ENCODE measurements around the gene NOL8.

Gene NOL8

DNA sequence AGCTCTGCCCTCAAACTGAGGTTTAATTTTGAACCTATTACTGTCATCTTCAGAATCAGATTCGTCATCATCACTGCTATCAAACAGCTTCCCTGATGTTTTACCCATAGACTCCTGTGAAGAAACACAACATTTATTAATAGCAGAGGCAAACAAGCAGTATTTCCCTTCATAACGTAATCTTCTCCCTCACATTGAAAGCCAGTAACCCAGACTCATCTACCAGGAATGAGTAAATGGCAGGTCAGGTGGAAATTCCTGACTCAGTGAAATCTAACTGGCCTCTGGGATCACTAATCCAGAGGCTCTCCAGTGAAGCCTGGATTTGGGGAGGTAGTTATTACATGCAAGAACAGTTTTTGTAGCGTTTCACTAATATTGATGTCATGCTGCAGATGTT is 14.6 kb downstream of the NOL8 start:
- no peak for DNase-seq

DNA sequence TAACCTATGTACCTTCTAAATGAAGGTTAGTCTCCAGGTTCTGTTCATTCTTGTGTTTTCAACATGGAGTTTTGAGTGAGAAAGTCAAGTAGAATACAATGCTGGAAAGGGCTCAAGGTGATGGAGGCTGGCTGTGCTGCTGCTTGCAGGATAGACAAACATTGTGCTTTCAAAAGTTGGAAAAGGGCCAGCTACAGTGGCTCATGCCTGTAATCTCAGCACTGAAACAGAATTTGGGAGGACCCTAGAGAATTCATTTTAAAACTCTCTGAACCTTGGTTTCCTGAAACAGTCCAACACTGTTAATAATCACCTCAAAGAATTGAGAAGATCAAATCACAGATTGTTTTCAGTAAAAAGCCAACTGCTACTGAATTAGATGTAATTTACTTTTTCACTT is 16.3 kb downstream of the NOL8 start:
- DNase-seq = no peak

DNA sequence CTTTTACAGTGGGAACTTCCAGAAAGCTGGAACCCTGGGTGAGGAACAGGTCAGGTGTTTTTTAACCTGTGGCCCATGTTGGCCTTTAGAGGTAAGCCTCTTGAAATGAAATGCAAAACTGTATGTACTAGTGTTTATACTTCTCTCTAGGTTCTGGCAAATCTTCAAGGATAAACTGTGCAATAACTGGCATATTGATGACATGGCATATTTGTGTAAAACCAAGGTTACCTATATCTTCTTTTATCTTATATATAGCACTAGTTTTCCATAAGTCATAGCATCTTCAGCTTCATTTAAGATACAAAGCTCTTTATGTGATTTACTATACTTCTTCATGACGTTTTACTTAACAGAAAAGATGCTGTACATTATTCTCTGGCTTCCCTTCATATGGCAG is 24.2 kb downstream of the NOL8 start:
- no peak for DNase-seq

DNA sequence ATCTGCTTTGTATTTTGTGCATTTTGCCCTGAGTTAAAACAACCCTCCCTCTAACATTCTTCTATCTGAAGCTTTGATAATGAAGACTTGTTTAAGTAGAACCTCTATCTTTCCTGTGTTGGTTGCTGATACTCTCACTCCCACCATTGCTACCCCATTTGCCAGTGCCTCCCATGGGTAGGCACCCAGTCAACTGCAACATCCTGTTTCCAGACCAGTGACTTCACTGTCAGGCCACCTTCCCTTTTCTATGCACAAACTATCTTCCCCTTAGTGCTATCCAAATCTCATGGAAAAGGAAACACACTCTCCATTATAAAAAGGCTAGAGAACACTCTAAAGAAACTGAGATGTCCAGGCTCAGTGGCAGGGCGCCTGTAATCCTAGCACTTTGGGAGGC is 26.0 kb downstream of the NOL8 start:
- DNase-seq = no peak

DNA sequence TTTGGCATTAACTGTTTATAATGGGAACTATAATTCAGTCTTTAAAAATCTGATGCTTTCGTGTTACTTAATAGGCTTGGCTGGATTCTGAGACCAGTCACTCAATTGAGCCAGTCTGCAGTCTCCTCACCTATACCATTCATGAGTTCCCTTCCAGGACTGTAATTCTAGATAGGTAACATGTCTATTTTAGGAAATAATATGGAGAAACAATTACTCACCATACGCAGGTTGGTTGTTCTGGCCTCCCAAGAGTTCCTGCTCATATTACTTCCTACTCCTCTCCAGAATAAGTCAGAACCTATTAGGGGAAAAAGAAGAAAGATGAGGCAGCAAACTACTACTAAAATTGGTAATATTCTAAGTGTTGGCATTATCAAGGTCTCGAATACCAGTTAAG is 27.1 kb downstream of the NOL8 start:
- no peak for DNase-seq

DNA sequence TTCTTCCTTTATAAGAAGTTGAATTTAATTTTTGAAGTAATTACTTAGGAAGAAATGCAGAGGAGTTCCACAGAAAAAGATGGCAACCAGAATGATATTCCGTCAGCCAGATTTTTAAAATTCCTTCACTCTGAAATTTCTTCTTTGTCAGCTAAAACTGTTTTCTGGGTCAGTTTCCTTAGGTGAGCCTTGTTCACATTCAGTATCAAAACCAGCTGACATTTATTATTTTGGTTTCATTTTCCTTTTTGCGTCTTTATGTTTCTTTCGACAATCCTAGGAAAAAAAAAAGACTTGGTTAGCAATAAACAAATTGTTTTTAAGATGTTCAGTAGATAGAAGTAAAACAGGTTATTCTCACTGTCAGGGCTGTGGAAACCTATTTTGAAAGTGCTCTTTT is 27.5 kb downstream of the NOL8 start:
- no peak for DNase-seq

DNA sequence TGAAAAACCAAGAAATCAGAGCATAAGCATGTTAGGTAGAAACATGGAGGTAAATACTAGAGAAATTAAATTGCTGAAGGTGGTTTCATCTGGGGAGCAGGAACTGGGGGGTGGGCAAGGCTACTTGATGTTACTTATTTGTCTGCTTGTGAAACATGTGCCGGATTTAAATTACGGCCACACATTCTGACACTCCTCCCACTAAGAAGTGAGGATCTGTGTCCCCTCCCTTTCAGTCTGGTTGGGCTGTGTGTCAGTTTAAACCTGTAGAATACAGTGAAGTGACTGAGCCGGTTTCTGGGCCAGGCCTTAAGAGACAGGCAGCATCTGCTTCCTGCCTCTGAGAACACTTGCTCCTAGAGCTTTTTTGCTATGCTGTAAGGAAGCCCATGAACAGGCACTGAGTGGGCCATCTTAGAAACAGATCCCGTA is 29.3 kb downstream of the NOL8 start:
- no peak for DNase-seq

DNA sequence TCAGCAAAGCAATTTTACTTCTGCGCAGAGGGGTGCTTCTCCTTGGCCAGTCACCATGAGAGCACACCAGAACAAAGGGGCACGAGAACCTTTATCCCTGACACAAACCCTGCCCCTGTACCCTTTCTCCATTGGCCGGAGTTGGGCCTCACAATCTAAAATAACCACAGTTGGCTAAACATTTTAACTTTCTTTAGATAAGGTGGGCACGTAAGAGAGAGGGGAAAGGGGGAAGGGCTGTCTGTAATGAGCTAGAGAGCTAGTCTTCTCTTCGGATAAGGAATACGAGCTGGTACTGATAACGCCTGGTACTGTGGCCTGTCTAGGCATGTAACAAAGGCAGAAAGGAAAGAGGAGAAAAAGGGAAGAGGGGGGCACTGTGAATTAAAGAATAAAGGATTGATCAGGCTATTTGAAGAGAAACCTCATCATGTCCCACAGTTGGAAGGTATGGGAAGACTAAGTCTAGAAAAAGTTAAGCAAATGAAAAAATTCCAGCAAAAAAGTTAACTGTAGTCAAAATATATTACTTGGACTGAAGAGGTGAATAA is 29.8 kb downstream of the NOL8 start:
- DNase-seq = no peak

DNA sequence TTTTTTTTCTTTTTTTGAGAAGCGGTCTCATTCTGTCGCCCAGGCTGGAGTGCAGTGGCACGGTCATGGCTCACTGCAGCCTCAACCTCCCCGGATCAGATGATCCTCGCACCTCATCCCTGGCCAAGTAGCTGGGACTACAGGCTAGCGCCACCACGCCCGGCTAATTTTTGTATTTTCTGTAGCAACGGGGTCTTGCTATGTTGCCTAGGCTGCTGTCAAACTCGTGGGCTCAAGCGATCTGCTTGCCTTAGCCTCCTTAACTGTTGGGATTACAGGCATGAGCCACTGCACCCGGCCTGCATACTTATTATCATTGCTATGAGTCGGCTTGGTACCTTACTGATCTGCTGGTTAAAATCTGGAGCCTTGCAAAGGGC is 30.9 kb downstream of the NOL8 start:
- DNase-seq = peak; percentile 5

DNA sequence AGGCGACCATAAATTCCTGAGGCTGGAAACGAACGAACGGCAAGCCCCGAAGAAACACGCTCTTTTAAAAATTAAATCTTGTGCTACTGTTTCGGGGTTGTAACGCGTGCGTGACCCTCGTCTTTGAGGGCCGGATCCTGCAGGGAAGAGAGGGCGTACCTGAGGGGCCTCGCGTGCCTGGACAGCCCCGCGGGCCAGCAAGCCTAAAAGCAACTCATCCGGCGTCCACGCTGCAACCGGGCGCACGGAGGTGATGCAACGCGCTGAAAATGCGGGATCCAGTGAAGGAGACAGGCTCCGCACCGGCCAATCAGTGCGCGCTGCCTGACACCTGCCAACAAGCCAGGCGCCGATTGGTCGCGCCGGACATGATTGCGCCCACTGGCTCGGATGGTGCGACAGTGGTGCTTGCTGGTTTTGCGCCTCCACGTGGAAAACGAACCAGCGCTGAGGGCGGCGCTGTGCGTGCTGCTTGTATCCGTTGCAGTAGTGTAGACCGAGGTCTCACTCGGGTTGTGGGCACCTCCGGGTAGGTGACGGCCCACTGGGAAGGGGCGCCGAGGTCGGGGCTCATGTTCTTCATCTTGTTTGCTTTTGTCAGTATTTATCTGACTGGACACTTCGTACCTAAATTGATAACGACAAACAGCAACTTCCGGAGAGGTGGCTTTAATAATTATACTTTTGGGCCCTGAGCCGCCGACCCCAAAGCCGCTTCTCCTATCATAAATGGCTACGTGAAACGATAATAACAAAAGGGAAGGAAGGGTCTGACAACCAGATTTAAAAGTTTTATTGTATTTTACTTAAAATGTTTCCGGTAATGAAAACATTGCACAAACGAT is 31.5 kb downstream of the NOL8 start, which contains the start of gene IARS1:
Gene IARS1 (minus strand): TSS at position 246 of the 845 bp plus-strand sequence. CDS start 4,278 bp downstream, outside the sequence.
- DNase-seq = peak; percentile 76

DNA sequence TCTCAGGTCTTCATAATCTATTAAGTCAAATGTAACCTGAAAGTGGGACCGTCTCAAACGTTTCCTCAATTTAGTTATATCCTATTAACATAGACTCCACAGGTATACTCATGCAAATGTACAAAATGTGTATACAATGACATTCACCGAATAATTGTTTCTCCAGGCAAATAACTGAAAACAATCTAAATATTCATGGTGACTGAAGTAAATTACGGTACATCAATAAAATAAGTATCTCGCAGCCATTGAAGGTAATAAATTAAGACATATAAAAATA is 32.1 kb downstream of the NOL8 start:
- DNase-seq = no peak

DNA sequence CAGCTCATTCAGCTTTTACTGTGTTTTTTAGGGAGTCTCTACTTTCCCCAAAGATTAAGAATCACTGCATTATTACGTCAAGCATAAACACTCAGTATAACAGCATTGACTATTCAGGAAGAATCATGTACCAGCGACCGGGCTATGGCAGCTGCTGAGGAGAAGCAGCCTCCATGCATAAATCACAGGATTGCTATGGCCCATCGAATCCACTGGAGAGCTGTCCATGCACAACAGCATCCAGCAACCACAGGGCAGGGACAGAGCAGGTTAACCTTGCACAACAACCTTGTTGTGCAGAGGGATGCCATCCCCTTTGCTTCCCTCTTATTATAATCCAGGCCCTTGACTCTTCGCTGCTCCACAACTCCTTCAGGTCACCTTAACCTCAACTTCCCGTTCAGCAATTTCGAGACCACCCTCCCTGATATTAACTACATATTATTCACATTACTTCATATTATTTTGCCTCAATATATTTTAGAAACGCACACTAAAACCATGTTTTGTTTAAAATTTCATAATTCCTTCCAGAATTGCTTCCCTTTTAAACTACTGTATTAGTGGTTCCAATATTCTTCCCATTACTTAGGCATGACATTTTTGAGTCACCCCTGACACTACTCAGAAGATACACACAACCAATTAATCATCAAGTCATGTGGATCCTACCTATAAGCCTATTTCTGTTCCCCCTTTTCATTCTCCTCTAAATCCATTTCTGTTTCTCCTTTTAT is 32.6 kb downstream of the NOL8 start:
- no peak for DNase-seq

DNA sequence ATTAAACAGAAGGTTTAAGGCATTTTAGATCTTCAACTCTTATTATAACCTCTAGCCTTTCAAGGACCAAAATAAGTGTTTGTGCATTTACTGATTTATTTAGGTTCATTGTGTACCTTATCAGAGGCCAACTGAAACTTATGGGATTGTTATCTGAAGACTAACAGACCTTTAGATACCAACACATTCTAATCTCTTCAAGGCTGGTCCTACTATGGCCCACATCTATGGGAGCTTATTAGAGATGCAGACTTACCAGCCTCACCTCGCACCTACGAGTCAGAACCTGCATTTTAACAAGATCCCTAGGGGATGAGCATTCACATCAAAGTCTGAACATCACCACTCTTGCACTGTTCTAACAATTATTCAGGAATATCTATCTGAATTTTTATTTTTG is 33.6 kb downstream of the NOL8 start:
- no peak for DNase-seq

DNA sequence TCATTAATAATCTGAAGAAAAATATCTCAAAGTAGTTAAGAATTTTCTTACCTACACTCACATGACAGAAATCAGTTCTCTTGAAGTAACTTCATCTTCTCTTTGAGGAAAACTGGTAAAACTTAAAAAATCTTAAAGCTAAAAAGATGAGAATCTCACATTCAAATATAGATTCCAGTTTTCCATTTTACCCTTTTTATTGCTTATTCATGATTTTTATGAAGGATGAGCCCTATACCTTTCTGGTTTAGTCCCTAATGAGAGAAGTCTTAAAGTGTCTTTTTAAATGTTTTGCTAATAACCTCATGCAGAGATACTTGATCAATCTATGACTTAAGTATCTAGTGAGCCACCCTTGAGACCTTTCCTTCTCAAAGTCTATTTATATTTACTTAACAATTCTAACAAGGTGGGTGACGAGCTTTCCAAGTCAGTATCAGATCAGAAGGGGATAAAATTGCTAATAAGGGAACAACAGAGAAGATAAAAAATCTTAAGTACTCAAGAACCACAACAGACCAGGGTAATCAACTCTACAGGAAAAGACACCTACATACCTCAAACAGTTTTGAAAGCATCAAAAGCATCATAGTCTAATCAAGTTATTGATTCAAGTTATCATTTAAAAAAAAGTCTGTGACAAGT is 34.2 kb downstream of the NOL8 start:
- DNase-seq = no peak

DNA sequence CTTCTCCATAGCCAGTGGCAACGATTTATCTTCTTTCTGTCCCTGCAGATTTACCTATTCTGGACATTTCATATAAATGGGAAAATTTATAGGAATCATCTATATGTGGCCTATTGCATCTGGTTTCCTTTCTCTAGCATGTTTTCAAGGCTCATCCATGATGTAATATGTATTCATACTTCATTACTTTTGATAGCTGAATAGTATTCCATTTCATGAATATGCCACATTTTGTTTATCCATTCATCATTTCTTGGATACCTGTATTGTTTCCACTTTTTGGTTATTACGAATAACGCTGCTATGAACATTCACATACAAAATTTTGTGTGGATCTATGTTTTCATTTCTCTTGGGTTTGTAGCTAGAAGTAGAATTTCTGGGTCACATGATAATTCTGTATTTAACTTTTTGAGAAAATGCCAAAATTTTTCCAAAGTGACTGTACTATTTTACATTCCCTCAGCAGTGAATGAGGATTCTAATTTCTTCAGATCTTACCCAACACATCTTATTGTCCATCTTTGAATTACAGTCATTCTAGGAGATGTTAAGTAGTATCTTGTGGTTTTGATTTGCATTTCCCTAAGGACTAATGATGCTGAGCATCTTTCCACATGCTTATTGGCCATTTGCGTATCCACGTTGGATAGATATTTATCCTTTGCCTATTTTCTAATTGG is 35.3 kb downstream of the NOL8 start:
- no peak for DNase-seq

DNA sequence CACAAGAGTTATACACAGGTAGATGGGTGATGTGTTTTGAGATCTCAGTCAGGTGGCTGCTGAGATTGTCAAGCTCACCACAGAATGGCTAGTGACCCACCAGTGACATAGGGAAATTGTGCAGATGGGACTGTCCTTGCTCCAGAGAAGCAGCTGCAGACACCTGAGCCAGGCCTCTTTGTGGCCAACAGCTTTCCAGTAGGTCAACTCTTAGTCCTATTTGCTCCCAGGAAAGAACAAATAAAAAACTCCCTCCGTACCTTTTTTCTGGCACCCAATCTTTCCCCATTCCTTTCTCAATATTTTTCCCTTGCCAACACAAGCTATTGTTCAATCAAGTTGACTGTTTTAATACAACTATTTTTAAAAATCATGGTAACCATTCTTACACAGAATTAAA is 45.8 kb downstream of the NOL8 start:
- DNase-seq = no peak

DNA sequence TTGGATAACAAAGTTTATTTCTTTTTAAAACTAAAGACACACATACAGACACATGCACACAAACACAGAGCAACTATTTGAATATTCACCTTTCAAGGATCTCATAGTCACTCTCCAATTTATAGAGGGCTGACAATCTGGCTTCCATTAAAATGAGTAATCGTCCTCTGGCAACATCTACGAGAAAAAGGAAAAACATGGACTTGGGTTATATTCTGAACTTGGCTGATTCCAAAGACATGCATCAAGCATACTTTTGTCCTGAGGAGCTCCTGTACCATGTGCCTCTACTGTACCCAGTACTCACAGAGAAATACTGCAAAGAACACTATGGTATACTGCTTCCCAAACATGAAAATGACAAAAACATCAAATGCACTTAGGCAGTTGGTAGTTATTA is 47.0 kb downstream of the NOL8 start:
- DNase-seq = no peak

DNA sequence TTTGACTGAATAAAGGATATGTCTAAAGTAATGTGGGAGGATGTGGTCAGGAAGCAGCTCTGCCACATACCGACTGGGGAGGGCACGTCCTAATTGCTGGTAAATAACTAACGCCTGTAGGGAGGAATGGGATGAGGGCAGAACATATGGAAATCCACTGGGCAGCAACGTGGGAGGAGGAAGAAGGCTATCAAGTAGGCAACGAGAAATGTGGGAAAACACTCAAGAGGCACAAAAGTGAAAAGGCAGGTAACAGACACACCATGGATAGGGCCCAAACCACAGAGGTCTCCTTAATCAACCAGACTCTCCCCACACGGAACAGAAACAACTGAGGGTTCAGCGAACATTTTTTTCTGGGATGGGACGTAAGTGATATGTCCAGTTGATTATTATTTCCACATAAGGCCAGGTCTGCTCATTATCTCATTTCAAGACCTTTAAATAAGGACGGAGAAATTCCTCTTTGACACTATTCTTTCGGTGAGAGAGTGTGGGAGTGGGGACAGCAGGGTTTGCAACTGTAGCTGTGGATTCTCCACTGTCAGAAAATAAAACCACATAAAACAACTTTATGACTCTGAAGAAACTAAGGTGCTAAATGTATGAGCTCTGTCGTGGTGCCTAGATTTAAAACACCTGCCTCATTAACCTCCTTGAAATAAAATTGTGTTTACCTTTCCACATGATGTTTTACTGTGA is 48.7 kb downstream of the NOL8 start:
- DNase-seq = no peak

DNA sequence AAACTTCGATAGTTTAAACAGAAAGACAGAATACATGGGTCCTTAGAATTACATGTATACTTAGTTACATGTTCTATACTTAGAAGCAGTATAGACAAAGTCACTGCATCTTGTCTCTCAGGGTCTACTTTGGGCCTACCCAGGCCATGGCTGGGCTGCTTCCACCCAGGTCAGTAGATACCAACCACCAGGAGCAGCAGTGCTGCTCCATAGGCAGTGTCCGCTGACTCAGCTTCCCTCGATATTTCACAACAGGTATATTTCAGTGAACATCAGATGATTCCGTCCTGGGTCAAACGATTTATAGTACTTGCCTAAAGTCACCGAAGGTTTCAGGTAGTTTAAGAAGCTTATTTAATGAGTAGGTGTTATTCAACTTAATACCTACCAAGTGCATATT is 49.6 kb downstream of the NOL8 start:
- DNase-seq = no peak

DNA sequence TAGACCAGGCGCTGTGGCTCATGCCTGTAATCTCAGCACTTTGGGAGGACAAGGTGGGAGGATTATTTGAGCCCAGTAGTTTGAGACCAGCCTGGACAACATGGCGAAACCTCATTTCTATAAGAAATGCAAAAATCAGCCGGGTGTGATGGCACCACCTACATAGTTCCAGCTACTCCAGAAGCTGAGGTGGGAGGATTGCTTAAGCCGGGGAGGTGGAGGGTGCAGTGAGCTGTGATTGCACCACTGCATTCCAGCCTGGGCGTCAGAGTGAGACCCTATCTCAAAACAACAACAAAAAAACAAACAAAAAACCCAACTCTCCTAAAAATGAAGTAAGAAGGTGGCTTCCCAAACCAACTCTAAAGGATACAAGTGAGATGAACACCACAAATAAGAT is 54.6 kb downstream of the NOL8 start:
- no peak for DNase-seq

DNA sequence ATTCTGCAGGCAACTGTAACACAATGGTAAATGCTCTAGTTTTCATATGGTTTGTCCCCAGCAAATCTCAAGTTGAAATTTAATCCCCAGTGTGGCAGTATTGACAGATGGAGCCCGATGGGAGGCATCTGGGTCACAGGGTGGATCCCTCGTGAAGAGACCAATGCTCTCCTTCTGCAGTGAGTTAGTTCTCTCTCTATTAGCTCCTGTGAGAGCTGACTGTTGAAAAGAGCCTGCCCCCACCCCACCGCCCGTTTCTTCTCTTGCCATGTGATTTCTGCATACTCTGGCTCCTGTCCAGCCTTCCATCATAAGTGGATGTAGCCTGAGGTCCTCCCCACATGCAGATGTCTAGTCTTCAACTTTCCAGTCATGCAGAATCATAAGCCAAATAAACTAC is 58.7 kb downstream of the NOL8 start:
- no peak for DNase-seq

DNA sequence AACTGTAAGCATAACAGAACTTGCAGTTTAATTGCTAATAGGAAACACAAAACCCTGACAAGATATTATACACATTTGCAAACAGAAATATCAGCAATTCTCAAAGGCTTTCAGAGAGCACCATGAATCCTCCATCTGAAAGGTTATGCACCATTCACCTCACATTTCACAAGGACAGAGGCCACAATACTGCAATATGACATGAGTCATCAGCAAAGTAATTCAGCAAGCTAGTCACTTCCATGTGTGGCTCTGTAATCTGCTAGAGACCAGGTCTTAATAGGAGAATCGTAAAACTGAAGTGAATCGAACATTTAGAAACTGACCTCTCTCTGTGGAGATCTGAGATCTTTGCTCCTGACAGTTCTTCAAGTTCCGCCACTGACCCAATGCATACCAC is 60.0 kb downstream of the NOL8 start:
- no peak for DNase-seq

DNA sequence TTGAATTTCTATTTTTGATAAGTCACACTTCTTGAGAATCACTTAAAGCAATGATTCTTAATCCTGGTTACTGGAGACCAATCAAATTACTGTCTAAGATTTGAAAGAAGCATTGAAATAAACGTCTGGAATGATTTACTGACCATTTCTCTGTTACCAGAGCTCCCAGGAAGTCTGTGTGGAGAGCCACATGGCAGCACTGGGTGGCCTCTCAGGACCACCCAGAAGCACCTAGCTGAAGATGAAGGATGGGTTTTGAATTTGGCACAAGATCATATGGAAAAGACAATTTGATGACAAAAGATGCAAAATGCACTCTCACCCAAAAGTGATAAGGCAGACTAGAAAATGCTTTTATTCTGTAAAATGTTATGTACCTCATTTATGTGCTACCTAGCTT is 62.0 kb downstream of the NOL8 start:
- no peak for DNase-seq

Measured in DMS79 treated with DMSO at 0.1 percent for 48 hours (cell line).